ENCODE results near the gene BMPR1A. TPM values are rescaled to one million over a fixed set of nuclear protein-coding genes. Genes with fewer than 3 reads are reported as not detected.
"Not testable (repeated sequence)": the region's sequence is repeated elsewhere in the genome, so short reads cannot be mapped to it uniquely, and the experiment has no call there.

The BMPR1A gene
- polyA plus RNA-seq, 3 donors, result 0.25 to 0.67 (median 0.61) TPM

GRCh38 chr10:86931872-86932271 is 175.5 kb downstream of the BMPR1A start:
- peaks cover 4% of the 10 kb centered on the region for H3K4me1 Mint-ChIP-seq
- no peak overlapping the region for H3K27ac Mint-ChIP-seq
- no peak overlapping the region for H3K4me3 Mint-ChIP-seq

DNA sequence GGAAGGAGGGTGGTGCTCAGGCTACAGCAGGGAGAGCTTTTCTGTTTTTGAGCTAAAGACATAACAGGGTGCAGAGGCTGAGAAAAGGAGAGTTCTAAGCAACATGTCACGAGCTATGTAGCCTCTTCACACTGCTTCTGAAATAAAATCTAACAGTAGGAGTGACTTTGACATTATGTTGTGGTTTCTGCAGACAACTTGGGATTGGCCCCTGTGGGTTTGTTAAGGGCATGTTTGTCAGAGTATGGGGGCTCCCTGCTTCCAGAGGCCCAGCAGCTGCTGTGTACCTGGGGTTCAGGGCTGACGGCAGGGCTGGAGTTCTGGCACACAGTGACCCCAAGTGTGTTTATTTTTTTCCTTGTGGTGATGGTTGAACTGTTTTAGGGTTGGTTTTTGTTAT is 176.3 kb downstream of the BMPR1A start:
- Histone ChIP-seq H3K36me3 (replicated peaks in 1 of 2; ENCODE audit: control insufficient read depth in 1 of 2, insufficient read depth in 2 of 2, low read length in 2 of 2) (no peaks in the 10 kb centered on the region), H3K9me3 (replicated peaks in 1 of 2; ENCODE audit: control insufficient read depth in 1 of 2, insufficient read depth in 1 of 2, low read length in 2 of 2) (no peaks in the 10 kb centered on the region), H4K20me1 (ENCODE audit: insufficient read depth, low read length) (no peaks in the 10 kb centered on the region), H3K9ac (ENCODE audit: insufficient read depth, low read length, poor library complexity, severe bottlenecking) (no peak overlapping the region), H3K27me3 (ENCODE audit: control insufficient read depth in 2 of 2, insufficient read depth in 2 of 2, low read length in 2 of 2) (no peaks in the 10 kb centered on the region), H3K4me1 (ENCODE audit: control insufficient read depth in 1 of 2, insufficient read depth in 2 of 2, low read length in 2 of 2) (no peaks in the 10 kb centered on the region), H3K79me2 (ENCODE audit: insufficient read depth, low read length) (no peaks in the 10 kb centered on the region), H3K27ac (ENCODE audit: low read depth in 1 of 2, low read length in 2 of 2) (no peak overlapping the region), H3K4me2 (replicated peaks; ENCODE audit: extremely low read depth, low read length, poor library complexity, severe bottlenecking) (no peak overlapping the region), H3K4me3 (replicated peaks in 1 of 3; ENCODE audit: low read depth in 2 of 3, low read length in 3 of 3) (no peak overlapping the region), H2AFZ (ENCODE audit: insufficient read depth, low read depth, low read length, poor library complexity, severe bottlenecking) (no peak overlapping the region)
- Mint-ChIP-seq H3K27me3 (ENCODE audit: low read depth in 3 of 3) (peaks cover 0 to 5% (median 5%) of the 10 kb centered on the region in 3 donors), H3K4me3 (no peak overlapping the region), H3K36me3 (no peaks in the 10 kb centered on the region), H3K27ac (no peak overlapping the region), H3K9me3 (no peaks in the 10 kb centered on the region), H3K4me1 (peaks cover 4% of the 10 kb centered on the region)
- DNase-seq, result no peak
- TF ChIP-seq CTCF (IDR thresholded peaks at IDR 0.05), result no peak
- no CpG with 5 or more reads among the region's 2 CpGs for WGBS (ENCODE audit: insufficient coverage)
- intact Hi-C loops (cut with micrococcal nuclease), result no loop called here

More at GRCh38 chr10:86931872-86932271, 175.5 kb downstream of the BMPR1A start:
- intact Hi-C loops (cut with micrococcal nuclease), result no loop called here
- H3K27me3 Mint-ChIP-seq (ENCODE audit: low read depth in 3 of 3), result peaks cover 0 to 5% (median 5%) of the 10 kb centered on the region in 3 donors
- H3K36me3 Mint-ChIP-seq, result no peaks in the 10 kb centered on the region
- no peak for DNase-seq
- Histone ChIP-seq H3K4me2 (replicated peaks; ENCODE audit: extremely low read depth, low read length, poor library complexity, severe bottlenecking) (no peak overlapping the region), H3K4me1 (ENCODE audit: control insufficient read depth in 1 of 2, insufficient read depth in 2 of 2, low read length in 2 of 2) (no peaks in the 10 kb centered on the region), H3K9ac (ENCODE audit: insufficient read depth, low read length, poor library complexity, severe bottlenecking) (no peak overlapping the region), H3K4me3 (replicated peaks in 1 of 3; ENCODE audit: low read depth in 2 of 3, low read length in 3 of 3) (no peak overlapping the region), H2AFZ (ENCODE audit: insufficient read depth, low read depth, low read length, poor library complexity, severe bottlenecking) (no peak overlapping the region), H4K20me1 (ENCODE audit: insufficient read depth, low read length) (no peaks in the 10 kb centered on the region), H3K9me3 (replicated peaks in 1 of 2; ENCODE audit: control insufficient read depth in 1 of 2, insufficient read depth in 1 of 2, low read length in 2 of 2) (no peaks in the 10 kb centered on the region), H3K27me3 (ENCODE audit: control insufficient read depth in 2 of 2, insufficient read depth in 2 of 2, low read length in 2 of 2) (no peaks in the 10 kb centered on the region), H3K79me2 (ENCODE audit: insufficient read depth, low read length) (no peaks in the 10 kb centered on the region), H3K36me3 (replicated peaks in 1 of 2; ENCODE audit: control insufficient read depth in 1 of 2, insufficient read depth in 2 of 2, low read length in 2 of 2) (no peaks in the 10 kb centered on the region), H3K27ac (ENCODE audit: low read depth in 1 of 2, low read length in 2 of 2) (no peak overlapping the region)
- H3K9me3 Mint-ChIP-seq, result no peaks in the 10 kb centered on the region
- no peak for TF ChIP-seq CTCF (IDR thresholded peaks at IDR 0.05)
- WGBS (ENCODE audit: insufficient coverage), result no CpG with 5 or more reads among the region's 1 CpG

DNA sequence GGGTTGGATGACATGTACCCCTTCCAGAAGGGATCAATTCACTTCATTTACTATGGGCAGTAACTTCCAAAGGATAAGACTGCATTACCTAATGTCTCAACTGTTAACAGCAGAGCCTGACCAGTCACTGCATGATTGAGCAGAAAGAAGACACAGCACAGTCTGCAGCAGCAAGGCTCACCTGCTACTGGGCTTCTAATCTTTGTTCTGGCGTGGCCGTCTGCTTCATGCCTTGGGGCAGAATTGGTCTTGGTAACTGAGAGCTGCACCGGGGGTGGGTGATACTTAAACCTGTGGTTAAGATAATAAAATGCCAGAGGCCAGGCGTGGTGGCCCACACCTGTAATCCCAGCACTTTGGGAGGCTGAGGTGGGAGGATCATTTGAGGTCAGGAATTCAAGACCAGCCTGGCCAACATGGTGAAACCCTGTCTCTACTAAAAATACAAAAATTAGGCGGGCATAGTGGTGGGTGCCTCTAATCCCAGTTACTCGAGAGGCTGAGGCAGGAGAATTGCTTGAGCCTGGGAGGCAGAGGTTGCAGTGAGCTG is 177.8 kb downstream of the BMPR1A start:
- H3K27me3 Mint-ChIP-seq (ENCODE audit: low read depth in 3 of 3); H4K20me1 ChIP-seq (ENCODE audit: insufficient read depth, low read length); H3K4me3 Mint-ChIP-seq; H3K9me3 Mint-ChIP-seq; H2AFZ ChIP-seq (ENCODE audit: insufficient read depth, low read depth, low read length, poor library complexity, severe bottlenecking); H3K9me3 ChIP-seq (replicated peaks in 1 of 2; ENCODE audit: control insufficient read depth in 1 of 2, insufficient read depth in 1 of 2, low read length in 2 of 2); intact Hi-C loops (cut with micrococcal nuclease); H3K4me2 ChIP-seq (replicated peaks; ENCODE audit: extremely low read depth, low read length, poor library complexity, severe bottlenecking); H3K4me1 Mint-ChIP-seq; H3K27me3 ChIP-seq (ENCODE audit: control insufficient read depth in 2 of 2, insufficient read depth in 2 of 2, low read length in 2 of 2); H3K36me3 Mint-ChIP-seq; H3K9ac ChIP-seq (ENCODE audit: insufficient read depth, low read length, poor library complexity, severe bottlenecking); H3K36me3 ChIP-seq (replicated peaks in 1 of 2; ENCODE audit: control insufficient read depth in 1 of 2, insufficient read depth in 2 of 2, low read length in 2 of 2); DNase-seq; H3K4me3 ChIP-seq (replicated peaks in 1 of 3; ENCODE audit: low read depth in 2 of 3, low read length in 3 of 3); H3K27ac ChIP-seq (ENCODE audit: low read depth in 1 of 2, low read length in 2 of 2); H3K4me1 ChIP-seq (ENCODE audit: control insufficient read depth in 1 of 2, insufficient read depth in 2 of 2, low read length in 2 of 2); H3K79me2 ChIP-seq (ENCODE audit: insufficient read depth, low read length): not testable (repeated sequence)
- 88% methylated on average over 4 of the region's 6 CpGs for WGBS (ENCODE audit: insufficient coverage)
- H3K27ac Mint-ChIP-seq, result peak overlapping the region in 1 of 7 donors; percentile 30

Measured in CD14-positive monocyte (primary cell).